GM12801 (cell line): Measurements from ENCODE around the gene AGTR1.

Experiments
- TF ChIP-seq, protein P1 (sequence below): IDR thresholded peaks from one replicate; pipeline ENCODE4 v1.5.1; 2011; ENCODE audit warnings: control low read depth; ENCODE audit not compliant: insufficient read length; ENCODE audit errors: extremely low read depth

AGTR1 gene

DNA sequence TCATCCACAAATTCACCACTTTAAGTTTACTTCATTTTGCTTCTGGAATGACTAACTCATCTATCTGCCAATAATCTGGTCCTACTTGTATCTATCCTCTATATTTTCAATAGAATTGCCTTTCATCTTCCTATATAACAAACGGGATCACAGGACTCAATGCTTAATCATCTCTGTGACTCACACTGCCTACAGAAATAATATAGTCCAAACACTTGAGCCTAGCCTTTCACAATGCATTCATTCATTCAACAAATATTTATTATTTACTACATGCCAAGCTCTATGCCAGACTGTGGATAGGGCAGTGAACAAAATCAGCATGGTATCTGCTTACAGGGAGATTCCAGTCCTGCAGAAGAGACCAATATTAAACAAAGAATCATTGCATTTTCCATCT is 16.6 kb upstream of the AGTR1 start:
- TF ChIP-seq, protein P1, sequence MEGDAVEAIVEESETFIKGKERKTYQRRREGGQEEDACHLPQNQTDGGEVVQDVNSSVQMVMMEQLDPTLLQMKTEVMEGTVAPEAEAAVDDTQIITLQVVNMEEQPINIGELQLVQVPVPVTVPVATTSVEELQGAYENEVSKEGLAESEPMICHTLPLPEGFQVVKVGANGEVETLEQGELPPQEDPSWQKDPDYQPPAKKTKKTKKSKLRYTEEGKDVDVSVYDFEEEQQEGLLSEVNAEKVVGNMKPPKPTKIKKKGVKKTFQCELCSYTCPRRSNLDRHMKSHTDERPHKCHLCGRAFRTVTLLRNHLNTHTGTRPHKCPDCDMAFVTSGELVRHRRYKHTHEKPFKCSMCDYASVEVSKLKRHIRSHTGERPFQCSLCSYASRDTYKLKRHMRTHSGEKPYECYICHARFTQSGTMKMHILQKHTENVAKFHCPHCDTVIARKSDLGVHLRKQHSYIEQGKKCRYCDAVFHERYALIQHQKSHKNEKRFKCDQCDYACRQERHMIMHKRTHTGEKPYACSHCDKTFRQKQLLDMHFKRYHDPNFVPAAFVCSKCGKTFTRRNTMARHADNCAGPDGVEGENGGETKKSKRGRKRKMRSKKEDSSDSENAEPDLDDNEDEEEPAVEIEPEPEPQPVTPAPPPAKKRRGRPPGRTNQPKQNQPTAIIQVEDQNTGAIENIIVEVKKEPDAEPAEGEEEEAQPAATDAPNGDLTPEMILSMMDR, result no peak

DNA sequence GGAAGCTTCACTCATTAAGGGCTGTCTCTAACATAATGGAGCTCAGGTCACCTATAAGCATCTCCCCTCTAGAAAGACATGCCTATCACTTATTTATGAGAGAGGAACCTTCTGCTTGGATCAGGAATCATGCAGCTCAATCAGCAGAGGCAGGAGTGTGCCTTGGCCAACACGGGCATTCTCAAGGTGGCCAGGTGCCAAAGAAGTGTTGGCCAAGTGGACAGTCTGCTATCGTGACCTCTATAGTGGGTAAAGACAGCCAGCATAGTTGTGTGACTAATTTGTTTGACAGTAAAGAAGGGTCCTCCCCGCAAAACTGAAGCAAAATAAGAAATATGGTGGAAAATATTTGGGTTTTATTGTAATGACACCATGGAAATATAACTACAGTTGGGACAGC is 14.7 kb upstream of the AGTR1 start:
- TF ChIP-seq, protein P1, result no peak

DNA sequence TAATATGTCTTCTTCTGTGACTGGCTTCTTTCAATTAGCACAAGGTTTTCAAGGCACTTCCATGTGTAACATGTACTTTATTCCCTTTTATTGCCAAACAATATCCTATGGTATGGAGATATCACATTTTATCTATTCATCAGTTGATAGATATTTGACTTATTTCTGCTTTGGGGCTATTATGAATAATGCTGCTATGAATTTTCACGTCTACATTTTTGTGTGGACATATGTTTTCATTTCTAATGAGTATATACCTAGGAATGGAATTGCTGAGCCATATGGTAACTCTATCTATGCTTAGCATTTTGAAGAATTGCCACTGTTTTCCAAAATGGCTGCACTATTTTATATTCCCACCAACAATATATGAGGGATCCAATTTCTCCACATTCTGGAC is 3.6 kb upstream of the AGTR1 start:
- TF ChIP-seq, protein P1, result no peak

DNA sequence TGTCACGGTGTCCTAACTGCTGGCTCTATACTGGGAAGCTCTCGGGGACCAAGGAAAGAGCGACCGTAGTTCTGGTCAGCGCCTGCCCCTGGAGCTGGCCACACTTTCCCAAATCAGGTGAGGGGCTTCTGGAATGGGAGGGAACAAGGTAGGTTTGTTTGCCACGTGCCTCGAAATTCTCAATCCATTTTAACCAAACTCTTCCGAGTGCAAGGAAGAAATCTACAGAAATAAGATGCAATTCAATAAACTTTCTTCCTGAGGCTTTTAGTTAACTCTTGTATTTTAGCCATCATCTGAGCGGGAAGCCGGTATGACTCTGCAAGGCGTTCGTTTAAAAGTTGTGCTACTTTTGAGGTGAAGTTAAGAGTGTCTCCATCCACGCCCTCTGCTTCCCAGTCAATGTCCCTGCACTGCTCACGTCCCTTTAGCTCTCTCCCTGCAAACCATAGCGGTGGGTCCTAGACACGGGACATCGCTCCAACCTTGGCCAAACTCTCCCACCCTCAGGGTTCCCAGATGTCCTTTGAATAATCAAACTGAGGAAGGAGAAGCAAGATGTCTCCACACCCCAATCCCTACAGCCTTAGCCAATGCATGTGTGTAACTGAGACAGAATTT is 597 bp downstream of the AGTR1 start:
- TF ChIP-seq, protein P1, result no peak

DNA sequence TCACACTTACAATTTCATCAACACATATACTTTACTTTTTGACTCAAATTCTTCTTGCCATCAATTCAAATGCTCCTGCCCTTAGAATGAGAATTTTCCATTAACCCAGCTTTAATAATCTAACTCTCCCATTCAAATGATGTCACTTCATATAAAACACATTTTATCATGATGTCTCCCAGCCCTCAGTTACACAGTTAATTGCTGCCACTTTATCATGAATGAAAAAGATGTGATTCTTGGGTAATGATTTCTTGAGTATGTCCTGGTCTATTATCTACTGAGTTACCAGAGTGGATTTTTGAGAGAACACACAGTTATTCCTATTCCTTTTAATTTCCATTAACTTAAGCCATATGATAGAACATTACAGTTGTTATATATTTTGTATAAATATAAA is 7.6 kb downstream of the AGTR1 start:
- TF ChIP-seq, protein P1, result no peak

DNA sequence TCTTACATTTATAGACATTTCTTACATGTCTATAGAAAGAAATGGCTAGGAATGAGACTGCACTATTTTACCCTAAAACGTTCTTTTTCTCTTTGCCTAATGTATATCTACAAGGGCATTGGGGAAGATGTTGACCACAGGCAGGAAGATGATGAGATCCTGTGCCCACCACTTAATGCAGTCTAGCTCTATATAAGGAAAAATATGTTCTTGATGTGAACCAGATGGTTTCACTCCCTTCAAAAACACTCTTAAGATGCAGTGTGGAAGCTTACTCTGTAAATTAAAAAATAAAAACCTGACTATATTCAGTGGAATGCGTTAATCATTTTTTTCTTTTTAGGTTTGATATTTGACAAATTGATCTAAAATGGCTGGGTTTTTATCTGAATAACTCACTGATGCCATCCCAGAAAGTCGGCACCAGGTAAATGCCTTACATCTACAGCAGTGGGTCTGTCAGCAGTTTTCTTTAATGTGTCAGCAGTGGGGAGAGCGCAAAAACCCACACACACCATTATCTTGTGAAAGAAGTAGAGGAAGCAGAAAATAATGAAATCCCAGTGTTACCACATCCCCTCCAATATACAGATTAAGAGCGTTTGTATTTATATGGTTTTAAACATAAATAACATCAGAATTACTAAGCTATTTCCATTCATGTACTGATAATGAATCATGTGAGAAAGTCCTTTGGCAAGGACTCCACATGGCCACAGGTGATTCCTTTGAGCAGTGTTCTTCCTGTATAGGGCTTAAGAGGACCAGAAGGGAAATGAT is 10.1 kb downstream of the AGTR1 start:
- TF ChIP-seq, protein P1, result no peak

DNA sequence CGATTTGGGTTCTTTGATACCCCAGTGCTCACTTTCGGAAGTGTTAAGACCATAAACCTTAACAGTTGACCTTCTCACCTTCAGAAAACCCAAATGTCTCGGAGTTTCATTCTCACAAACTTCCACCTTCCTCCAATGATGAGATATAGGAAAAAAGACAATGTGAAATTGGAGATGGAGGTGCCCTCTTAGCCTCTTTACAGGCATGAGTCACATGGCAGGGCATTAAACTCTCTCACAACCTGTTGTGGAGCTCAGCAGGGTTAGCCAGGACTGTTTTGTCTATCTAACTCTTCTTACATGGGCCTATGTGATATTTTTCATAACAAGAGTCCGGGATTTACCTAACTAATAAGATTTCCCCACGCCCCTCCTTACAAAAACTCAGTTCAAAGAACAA is 10.7 kb downstream of the AGTR1 start:
- TF ChIP-seq, protein P1, result no peak
